ENCODE measurements around the gene CCND3. TPM values are rescaled to one million over a fixed set of nuclear protein-coding genes. Genes with fewer than 3 reads are reported as not detected.

Gene CCND3
- total RNA-seq, 1 donor from 2014 or later, result 91.2 TPM

Other genes starting within 250 kb of the CCND3 start
- gene TFEB, start 206.2 kb downstream of the CCND3 start, total RNA-seq, result 8.9 and 11.1 TPM in 2 replicates
- gene PGC, start 194.4 kb downstream of the CCND3 start, total RNA-seq, result not detected in 2 replicates
- gene FRS3, start 161.9 kb downstream of the CCND3 start, total RNA-seq, result 3.4 and 3.9 TPM in 2 replicates
- gene PRICKLE4, start 161.0 kb downstream of the CCND3 start, total RNA-seq, result 1.9 and 2.3 TPM in 2 replicates
- 133 TPM in 2 replicates for gene TOMM6, start 154.1 kb downstream of the CCND3 start, total RNA-seq
- gene USP49, start 46.4 kb downstream of the CCND3 start, total RNA-seq, result 5.2 and 5.4 TPM in 2 replicates
- gene MED20, start 20.7 kb downstream of the CCND3 start, total RNA-seq, result 24.3 and 30.0 TPM in 2 replicates
- 20.2 and 22.7 TPM in 2 replicates for gene BYSL, start 20.3 kb downstream of the CCND3 start, total RNA-seq
- gene TAF8, start 108.7 kb upstream of the CCND3 start, total RNA-seq, result 27.6 and 29.2 TPM in 2 replicates
- 4.0 and 4.3 TPM in 2 replicates for gene C6orf132, start 200.8 kb upstream of the CCND3 start, total RNA-seq
- gene GUCA1A, start 231.6 kb upstream of the CCND3 start, total RNA-seq, result not detected in 2 replicates